Colonic mucosa (tissue), 4 donors: ENCODE results near the gene DNM3. TPM values are rescaled to one million over a fixed set of nuclear protein-coding genes. Genes with fewer than 3 reads are reported as not detected.

ENCODE experiments used
- DNase-seq: peaks from one replicate; pipeline ENCODE4 v3.0.0-alpha.2; 2020
- H3K27ac ChIP-seq: fragments of 200-600 bp; one replicate; pipeline ENCODE4 v1.8.0; 2021
- H3K27me3 ChIP-seq: fragments of 200-600 bp; one replicate; pipeline ENCODE4 v1.8.0; 2021
- H3K36me3 ChIP-seq: fragments of 200-600 bp; one replicate; pipeline ENCODE4 v1.8.0; 2021
- H3K4me1 ChIP-seq: fragments of 200-600 bp; one replicate; pipeline ENCODE4 v1.8.0; 2021; ENCODE audit warnings: mild to moderate bottlenecking
- H3K4me3 ChIP-seq: fragments of 200-600 bp; one replicate; pipeline ENCODE4 v1.8.0; 2021
- H3K9ac ChIP-seq, 2 donors: one replicate each; pipeline ENCODE4 v1.7.0; 2013; ENCODE audit warnings: control low read depth in 2 of 2, low read depth in 2 of 2, low read length in 2 of 2
- H3K9me3 ChIP-seq: fragments of 200-600 bp; one replicate; pipeline ENCODE4 v1.8.0; 2021
- intact Hi-C: fragments of 100-400 bp; cut with DNase I; formaldehyde crosslinking; loops from one replicate; pipeline ENCODE4 v1.14.1; 2022
- total RNA-seq, 2 donors: library from RNA; stranded (reverse); fragmentation: NEBNext Ultra II Directional in 1 of 2; extraction: Animal tissue kit (Norgen Biotek cat#: 25700) in 1 of 2; gene quantifications; one replicate each; pipeline ENCODE4 v1.2.1, GENCODE V29; 2021
- TF ChIP-seq, protein P1 (sequence below): fragments of 200-600 bp; IDR thresholded peaks from one replicate; pipeline ENCODE4 v1.8.0; 2022; ENCODE audit warnings: antibody characterized with exemption, mild to moderate bottlenecking
- donor health status: healthy.
- donor health status: DM: no; HTN: no; CAD: no.
- donor health status: DM: no; HTN: no; CAD: no.

DNM3 gene
- total RNA-seq, 2 donors from 2014 or later = 1.7 to 2.6 TPM

DNA sequence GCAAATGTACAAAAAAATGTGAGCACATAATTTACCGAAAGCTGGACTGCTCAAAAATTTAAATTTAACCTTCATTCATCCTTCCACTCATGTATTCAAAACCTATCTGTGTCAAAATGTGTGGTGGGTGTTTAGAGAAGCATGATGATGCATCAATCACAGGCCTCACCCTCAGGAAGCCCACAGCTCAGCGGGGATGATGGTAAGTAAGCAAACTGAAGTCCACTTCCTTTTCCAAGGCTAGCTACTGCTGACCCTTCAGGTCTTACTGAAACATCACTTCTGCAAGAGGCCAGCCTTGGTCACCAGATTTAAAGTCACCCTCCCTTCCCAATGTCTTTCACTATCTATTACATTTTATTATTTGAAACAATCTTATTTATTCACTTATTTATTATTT lies 254.5 kb downstream of the DNM3 start:
- no peaks in the 10 kb centered on the region for H3K4me1 ChIP-seq
- intact Hi-C loops = no loop called here

DNA sequence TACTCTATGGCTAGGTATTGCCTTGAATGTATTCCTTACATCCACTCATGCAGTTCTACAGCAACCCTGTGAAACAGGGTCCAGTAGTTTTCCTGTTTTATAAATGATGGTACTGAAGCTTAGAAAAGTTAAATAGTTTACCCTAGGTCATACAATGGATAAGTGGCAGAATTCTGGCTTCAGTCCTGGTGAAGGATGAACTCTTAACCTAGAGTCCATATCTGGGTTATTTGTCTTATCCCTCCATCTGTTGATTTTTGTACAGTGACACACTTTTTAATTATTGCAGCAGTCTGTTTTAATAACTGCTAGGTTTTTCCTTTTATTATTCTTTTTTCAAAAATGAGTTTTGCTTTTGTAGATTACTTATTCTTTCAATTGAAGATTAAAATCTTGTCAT lies 263.9 kb downstream of the DNM3 start:
- Histone ChIP-seq H3K9me3 (no peaks in the 10 kb centered on the region), H3K4me1 (no peaks in the 10 kb centered on the region), H3K36me3 (no peaks in the 10 kb centered on the region), H3K27me3 (no peaks in the 10 kb centered on the region), H3K4me3 (no peak overlapping the region), H3K27ac (no peak overlapping the region), H3K9ac (no peak overlapping the region)
- DNase-seq = no peak
- intact Hi-C loops = no loop called here
- TF ChIP-seq, protein P1, sequence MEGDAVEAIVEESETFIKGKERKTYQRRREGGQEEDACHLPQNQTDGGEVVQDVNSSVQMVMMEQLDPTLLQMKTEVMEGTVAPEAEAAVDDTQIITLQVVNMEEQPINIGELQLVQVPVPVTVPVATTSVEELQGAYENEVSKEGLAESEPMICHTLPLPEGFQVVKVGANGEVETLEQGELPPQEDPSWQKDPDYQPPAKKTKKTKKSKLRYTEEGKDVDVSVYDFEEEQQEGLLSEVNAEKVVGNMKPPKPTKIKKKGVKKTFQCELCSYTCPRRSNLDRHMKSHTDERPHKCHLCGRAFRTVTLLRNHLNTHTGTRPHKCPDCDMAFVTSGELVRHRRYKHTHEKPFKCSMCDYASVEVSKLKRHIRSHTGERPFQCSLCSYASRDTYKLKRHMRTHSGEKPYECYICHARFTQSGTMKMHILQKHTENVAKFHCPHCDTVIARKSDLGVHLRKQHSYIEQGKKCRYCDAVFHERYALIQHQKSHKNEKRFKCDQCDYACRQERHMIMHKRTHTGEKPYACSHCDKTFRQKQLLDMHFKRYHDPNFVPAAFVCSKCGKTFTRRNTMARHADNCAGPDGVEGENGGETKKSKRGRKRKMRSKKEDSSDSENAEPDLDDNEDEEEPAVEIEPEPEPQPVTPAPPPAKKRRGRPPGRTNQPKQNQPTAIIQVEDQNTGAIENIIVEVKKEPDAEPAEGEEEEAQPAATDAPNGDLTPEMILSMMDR = no peak

More for the DNA sequence above, 254.5 kb downstream of the DNM3 start:
- TF ChIP-seq, protein P1 = no peak
- DNase-seq = no peak
- no peak overlapping the region for H3K9ac ChIP-seq
- no peaks in the 10 kb centered on the region for H3K36me3 ChIP-seq
- no peak overlapping the region for H3K27ac ChIP-seq
- H3K9me3 ChIP-seq = no peaks in the 10 kb centered on the region
- no peak overlapping the region for H3K4me3 ChIP-seq
- H3K27me3 ChIP-seq = no peaks in the 10 kb centered on the region

DNA sequence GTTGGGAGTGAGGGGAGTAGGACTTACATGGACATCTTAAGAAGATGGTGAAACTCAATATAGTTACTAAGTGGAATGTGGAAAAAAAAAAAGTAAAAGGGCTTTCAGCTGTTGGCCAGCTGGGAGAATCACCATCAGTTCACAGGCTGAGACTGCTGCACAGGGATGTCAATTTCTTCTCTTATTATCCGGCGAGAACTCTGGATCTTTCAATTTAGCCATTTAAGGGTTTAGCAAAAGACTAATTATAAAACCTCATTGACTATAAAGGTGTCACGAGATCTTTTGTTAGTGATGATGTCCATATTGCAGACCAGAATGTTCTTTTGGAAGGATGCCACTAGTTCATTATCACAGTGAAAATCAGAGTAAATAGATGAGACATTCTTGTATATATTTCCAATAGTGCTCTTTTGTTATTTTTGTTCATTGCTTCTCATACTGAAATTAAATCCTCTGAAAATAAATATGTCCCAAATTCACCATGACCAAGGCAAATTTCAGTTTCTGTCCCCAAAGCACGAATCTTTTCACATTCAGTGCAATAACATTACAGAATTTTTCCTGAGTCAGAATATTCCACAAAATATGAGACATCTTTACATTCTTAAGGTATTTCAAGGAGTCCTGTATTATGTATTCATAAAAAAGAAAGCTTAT lies 266.1 kb downstream of the DNM3 start:
- no peaks in the 10 kb centered on the region for H3K9me3 ChIP-seq
- intact Hi-C loops = no loop called here
- no peak overlapping the region for H3K4me3 ChIP-seq
- no peaks in the 10 kb centered on the region for H3K36me3 ChIP-seq
- H3K27me3 ChIP-seq = no peaks in the 10 kb centered on the region
- H3K9ac ChIP-seq = no peak overlapping the region
- TF ChIP-seq, protein P1 = no peak
- H3K4me1 ChIP-seq = no peaks in the 10 kb centered on the region
- H3K27ac ChIP-seq = no peak overlapping the region
- no peak for DNase-seq

DNA sequence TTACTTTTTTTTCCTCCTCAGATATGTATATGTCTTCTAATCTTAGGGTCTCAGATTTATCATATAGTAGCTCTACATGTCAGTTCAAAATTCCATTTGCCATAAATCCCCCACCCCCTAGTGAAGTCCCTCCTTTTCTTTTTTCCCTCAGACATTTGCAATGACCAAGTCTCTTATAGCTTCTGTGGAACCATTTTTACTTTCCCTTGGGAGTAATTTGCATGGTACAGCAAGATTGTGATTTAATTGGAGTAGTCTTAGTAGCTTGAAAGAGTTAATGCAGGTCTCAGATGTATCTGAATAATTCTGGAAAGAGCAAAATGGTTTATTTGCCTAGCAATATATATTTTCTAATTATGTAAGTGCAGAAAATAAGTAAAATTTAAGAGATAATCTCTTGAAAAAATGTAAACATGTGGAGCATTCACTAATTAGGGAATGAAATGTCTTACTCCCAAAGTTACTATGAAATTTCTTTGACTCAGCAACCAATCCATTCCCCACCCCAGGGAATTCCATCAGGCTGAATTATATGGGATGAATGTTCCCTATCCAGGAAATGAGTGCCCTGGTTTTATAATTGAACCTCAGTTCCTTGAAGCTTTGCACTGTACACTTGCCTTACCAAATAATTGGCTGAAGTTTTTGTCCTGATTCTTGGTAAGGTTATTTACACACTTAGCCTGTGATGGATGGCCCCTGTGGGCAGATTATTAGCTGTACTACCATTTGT lies 267.0 kb downstream of the DNM3 start:
- no peak overlapping the region for H3K27ac ChIP-seq
- no peak overlapping the region for H3K9ac ChIP-seq
- no peaks in the 10 kb centered on the region for H3K4me1 ChIP-seq
- H3K4me3 ChIP-seq = no peak overlapping the region
- no peaks in the 10 kb centered on the region for H3K36me3 ChIP-seq
- DNase-seq = no peak
- TF ChIP-seq, protein P1 = no peak
- H3K9me3 ChIP-seq = no peaks in the 10 kb centered on the region
- no peaks in the 10 kb centered on the region for H3K27me3 ChIP-seq
- intact Hi-C loops = no loop called here

DNA sequence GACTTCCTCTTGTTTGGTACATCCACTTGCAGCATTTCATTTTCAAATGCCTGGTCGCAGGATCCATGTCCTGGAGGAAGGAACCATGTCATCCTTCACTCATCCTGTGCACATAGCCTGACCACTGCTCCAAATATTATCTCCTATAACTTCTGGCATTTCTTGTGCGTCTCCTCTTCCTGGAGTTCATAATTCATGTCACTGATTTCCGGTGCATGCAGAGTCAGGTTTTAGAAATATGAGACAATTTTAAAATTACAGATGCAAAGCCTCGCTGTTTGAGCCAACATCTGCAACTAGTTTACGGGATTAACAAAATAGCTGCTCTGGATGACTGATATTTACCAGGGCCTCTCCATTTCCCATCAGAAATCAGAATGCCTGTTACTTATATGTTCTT lies 268.1 kb downstream of the DNM3 start:
- Histone ChIP-seq H3K4me1 (no peaks in the 10 kb centered on the region), H3K36me3 (no peaks in the 10 kb centered on the region), H3K4me3 (no peak overlapping the region), H3K27ac (no peak overlapping the region), H3K27me3 (no peaks in the 10 kb centered on the region), H3K9ac (no peak overlapping the region), H3K9me3 (no peaks in the 10 kb centered on the region)
- TF ChIP-seq, protein P1 = no peak
- intact Hi-C loops = no loop called here
- no peak for DNase-seq
